Prostate gland (tissue), 2 donors: ENCODE data around the gene MECP2. TPM values are rescaled to one million over a fixed set of nuclear protein-coding genes. Genes with fewer than 3 reads are reported as not detected.
"Not testable (repeated sequence)": the region's sequence is repeated elsewhere in the genome, so short reads cannot be mapped to it uniquely, and the experiment has no call there.

Experiments
- DNase-seq: peaks from one replicate; pipeline ENCODE4 v3.0.0-alpha.2; 2019; ENCODE audit warnings: low spot score
- H3K27ac ChIP-seq, 2 donors: fragments of 200-600 bp; sonication (generic); 2 replicates each; pipeline ENCODE4 v1.5.1; 2017 to 2019
- H3K27me3 ChIP-seq: fragments of 200-600 bp; sonication (generic); replicated peaks from 2 replicates; pipeline ENCODE4 v1.5.1; 2019; ENCODE audit not compliant: insufficient read depth
- H3K36me3 ChIP-seq, 2 donors: fragments of 200-600 bp; sonication (generic); 1 replicate in 1 of 2; 2 replicates in 1 of 2; pipeline versions ENCODE4 v1.5.1 to v1.8.1; 2017 to 2019
- H3K4me1 ChIP-seq: fragments of 200-600 bp; sonication (generic); replicated peaks from 2 replicates; pipeline ENCODE4 v1.5.1; 2019
- H3K4me3 ChIP-seq, 2 donors: fragments of 200-600 bp; sonication (generic); 2 replicates each; pipeline ENCODE4 v1.5.1; 2017 to 2019
- H3K9me3 ChIP-seq: fragments of 200-600 bp; sonication (generic); 2 replicates; pipeline ENCODE4 v1.5.1; 2017
- CTCF ChIP-seq, 4 experiments: fragments of 200-600 bp in 2 of 4; fragments of 450-650 bp in 2 of 4; sonication (generic) in 2 of 4; IDR thresholded peaks; 1 replicate in 3 of 4; 2 replicates in 1 of 4; pipeline ENCODE4 v1.5.1; 2016 to 2019; ENCODE audit warnings: antibody characterized with exemption in 4 of 4, mild to moderate bottlenecking in 2 of 4, moderate library complexity in 2 of 4
- POLR2A ChIP-seq: fragments of 450-650 bp; IDR thresholded peaks from one replicate; pipeline ENCODE4 v1.6.1; 2016; ENCODE audit warnings: antibody characterized with exemption, mild to moderate bottlenecking
- POLR2AphosphoS5 ChIP-seq: sonication (generic); formaldehyde crosslinking; IDR thresholded peaks from one replicate; pipeline ENCODE4 v1.6.1; 2017; ENCODE audit warnings: antibody characterized with exemption
- WGBS: methylation state at CpG from one replicate; pipeline ENCODE4 v1.1.5; 2018; 5-methylcytosine and 5-hydroxymethylcytosine counted together
- intact Hi-C: fragments of 100-400 bp; cut with DNase I; formaldehyde crosslinking; loops from one replicate; pipeline ENCODE4 v1.14.2; 2022
- total RNA-seq, 2 donors: library from RNA; depleted of rRNA; stranded (reverse); fragments of >200 nt; gene quantifications; one replicate each; pipeline ENCODE4 v1.1.0, GENCODE V29; 2016

MECP2 gene
- total RNA-seq, 2 donors from 2014 or later = 54.4 to 85.2 TPM

- H3K4me1 ChIP-seq = no peaks in the 10 kb centered on the region
- no peaks in the 10 kb centered on the region for H3K9me3 ChIP-seq
- TF ChIP-seq POLR2AphosphoS5 (no peak), POLR2A (no peak), CTCF (IDR thresholded peaks at IDR 0.05) (no peak)
- 87% methylated on average over 27 of the region's 52 CpGs for WGBS
- H3K36me3 ChIP-seq = no peaks in the 10 kb centered on the region
- H3K27ac ChIP-seq = no peak overlapping the region
- intact Hi-C loops = no loop called here
- no peak for DNase-seq
- H3K27me3 ChIP-seq = no peaks in the 10 kb centered on the region
- H3K4me3 ChIP-seq = no peak overlapping the region
Measured at GRCh38 chrX:153981771-153982533, 115.6 kb downstream of the MECP2 start.

GRCh38 chrX:153981231-153981630 lies 116.3 kb downstream of the MECP2 start:
- H3K27me3 ChIP-seq = no peaks in the 10 kb centered on the region
- intact Hi-C loops = no loop called here
- WGBS = 93% methylated on average over 7 of the region's 7 CpGs
- TF ChIP-seq POLR2A (no peak), POLR2AphosphoS5 (no peak)
- H3K27ac ChIP-seq = peak overlapping the region in 1 of 2 donors; percentile 11
- H3K9me3 ChIP-seq = no peaks in the 10 kb centered on the region
- no peak overlapping the region for H3K4me3 ChIP-seq
- no peaks in the 10 kb centered on the region for H3K36me3 ChIP-seq
- H3K4me1 ChIP-seq = no peaks in the 10 kb centered on the region
- DNase-seq = no peak

GRCh38 chrX:153980394-153980793 lies 117.1 kb downstream of the MECP2 start:
- H3K27me3 ChIP-seq, intact Hi-C loops, DNase-seq, H3K9me3 ChIP-seq, H3K36me3 ChIP-seq, H3K4me3 ChIP-seq, H3K4me1 ChIP-seq: not testable (repeated sequence)
- WGBS = 46% methylated on average over 10 of the region's 10 CpGs
- peak overlapping the region in 1 of 2 donors; percentile 36 for H3K27ac ChIP-seq

GRCh38 chrX:153974726-153975286 lies 122.7 kb downstream of the MECP2 start:
- Histone ChIP-seq H3K4me1 (no peaks in the 10 kb centered on the region), H3K27me3 (no peaks in the 10 kb centered on the region), H3K9me3 (no peaks in the 10 kb centered on the region), H3K36me3 (no peaks in the 10 kb centered on the region), H3K4me3 (no peak overlapping the region), H3K27ac (peak overlapping the region in 1 of 2 donors; percentile 98)
- TF ChIP-seq POLR2A = no peak
- no peak for TF ChIP-seq POLR2AphosphoS5
- TF ChIP-seq CTCF (IDR thresholded peaks at IDR 0.05) = no peak
- 91% methylated on average over 3 of the region's 3 CpGs for WGBS
- DNase-seq = no peak
- intact Hi-C loops = no loop called here

GRCh38 chrX:153974003-153974725 lies 123.4 kb downstream of the MECP2 start:
- WGBS = 57% methylated on average over 13 of the region's 14 CpGs
- TF ChIP-seq POLR2AphosphoS5 = no peak
- no peak for TF ChIP-seq CTCF (IDR thresholded peaks at IDR 0.05)
- TF ChIP-seq POLR2A = no peak
- H3K27me3 ChIP-seq = no peaks in the 10 kb centered on the region
- intact Hi-C loops = no loop called here
- H3K27ac ChIP-seq = peak overlapping the region; percentile 98
- no peak overlapping the region for H3K4me3 ChIP-seq
- no peak for DNase-seq
- H3K9me3 ChIP-seq = no peaks in the 10 kb centered on the region
- no peaks in the 10 kb centered on the region for H3K36me3 ChIP-seq
- no peaks in the 10 kb centered on the region for H3K4me1 ChIP-seq
